Testis (tissue), 2 donors: ENCODE measurements around the gene PDE4C.

Experiments used
- POLR2A ChIP-seq: fragments of 450-650 bp; IDR thresholded peaks from one replicate; pipeline ENCODE4 v1.6.1; 2017; ENCODE audit warnings: antibody characterized with exemption, mild to moderate bottlenecking, moderate library complexity
- TF ChIP-seq, protein P1 (sequence below), 3 experiments: fragments of 450-650 bp in 2 of 3; fragments of 200-600 bp in 1 of 3; sonication (generic) in 1 of 3; IDR thresholded peaks; one replicate each; pipeline ENCODE4 v1.5.1; 2016 to 2019; ENCODE audit warnings: antibody characterized with exemption in 3 of 3, mild to moderate bottlenecking in 2 of 3, moderate library complexity in 1 of 3

DNA sequence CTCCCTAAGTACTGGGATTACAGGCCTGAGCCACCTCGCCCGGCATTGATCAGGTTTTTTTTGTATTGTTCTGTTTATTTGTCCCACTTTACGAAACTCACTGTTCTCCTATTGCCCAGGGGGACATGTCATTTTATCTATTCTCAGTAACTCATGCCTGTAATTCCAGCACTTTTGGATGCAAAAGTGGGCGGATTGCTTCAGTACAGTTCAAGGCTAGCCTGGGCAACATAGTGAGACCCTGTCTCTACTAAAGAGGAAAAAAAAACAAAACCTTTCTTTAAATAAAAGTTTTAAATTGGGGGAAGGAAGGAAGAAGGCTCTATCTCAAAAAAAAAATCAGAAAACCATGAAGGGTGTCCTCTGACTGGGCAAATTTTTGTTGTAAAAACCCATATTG is 36.0 kb downstream of the PDE4C start:
- TF ChIP-seq, protein P1, sequence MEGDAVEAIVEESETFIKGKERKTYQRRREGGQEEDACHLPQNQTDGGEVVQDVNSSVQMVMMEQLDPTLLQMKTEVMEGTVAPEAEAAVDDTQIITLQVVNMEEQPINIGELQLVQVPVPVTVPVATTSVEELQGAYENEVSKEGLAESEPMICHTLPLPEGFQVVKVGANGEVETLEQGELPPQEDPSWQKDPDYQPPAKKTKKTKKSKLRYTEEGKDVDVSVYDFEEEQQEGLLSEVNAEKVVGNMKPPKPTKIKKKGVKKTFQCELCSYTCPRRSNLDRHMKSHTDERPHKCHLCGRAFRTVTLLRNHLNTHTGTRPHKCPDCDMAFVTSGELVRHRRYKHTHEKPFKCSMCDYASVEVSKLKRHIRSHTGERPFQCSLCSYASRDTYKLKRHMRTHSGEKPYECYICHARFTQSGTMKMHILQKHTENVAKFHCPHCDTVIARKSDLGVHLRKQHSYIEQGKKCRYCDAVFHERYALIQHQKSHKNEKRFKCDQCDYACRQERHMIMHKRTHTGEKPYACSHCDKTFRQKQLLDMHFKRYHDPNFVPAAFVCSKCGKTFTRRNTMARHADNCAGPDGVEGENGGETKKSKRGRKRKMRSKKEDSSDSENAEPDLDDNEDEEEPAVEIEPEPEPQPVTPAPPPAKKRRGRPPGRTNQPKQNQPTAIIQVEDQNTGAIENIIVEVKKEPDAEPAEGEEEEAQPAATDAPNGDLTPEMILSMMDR (IDR thresholded peaks at IDR 0.05) = no peak
- no peak for TF ChIP-seq POLR2A
